WTC11 (cell line): Measurements from ENCODE around the gene AAGAB. TPM values are rescaled to one million over a fixed set of nuclear protein-coding genes. Genes with fewer than 3 reads are reported as not detected.

Experiments
- ATAC-seq: fragments of 200-7000 bp; cut with Tn5 transposase; 2 replicates; pipeline ENCODE4 v1.10.0; 2021; ENCODE audit warnings: mild to moderate bottlenecking, moderate library complexity
- CTCF ChIA-PET: fragments of 300-600 bp; sonication (Branson Sonifier 250); formaldehyde crosslinking; loops from one replicate; lab custom pipeline; 2021; ENCODE audit warnings: antibody characterized with exemption; lab: Charles Lee
- POLR2A ChIA-PET: fragments of 350-600 bp; sonication (Branson Sonifier 250); formaldehyde crosslinking; loops from one replicate; lab custom pipeline; 2021; ENCODE audit warnings: antibody characterized with exemption; lab: Charles Lee
- DNase-seq: peaks from one replicate; pipeline ENCODE4 v3.0.0; 2021; ENCODE audit warnings: low spot score
- H3K27ac Mint-ChIP-seq: 2 replicates; pipeline ENCODE4 v1.8.0; 2021; ENCODE audit warnings: mixed read lengths
- H3K27me3 Mint-ChIP-seq: 2 replicates; pipeline ENCODE4 v1.8.0; 2021; ENCODE audit warnings: low read depth, mild to moderate bottlenecking, moderate library complexity, mixed read lengths
- H3K36me3 Mint-ChIP-seq: 2 replicates; pipeline ENCODE4 v1.8.0; 2021; ENCODE audit warnings: mixed read lengths
- H3K4me1 Mint-ChIP-seq: 2 replicates; pipeline ENCODE4 v1.8.0; 2022; ENCODE audit warnings: mixed read lengths
- H3K4me3 Mint-ChIP-seq: 2 replicates; pipeline ENCODE4 v1.8.0; 2021; ENCODE audit warnings: mild to moderate bottlenecking, moderate library complexity, mixed read lengths
- H3K9me3 Mint-ChIP-seq: 2 replicates; pipeline ENCODE4 v1.8.0; 2021; ENCODE audit warnings: mixed read lengths
- ATF1 ChIP-seq: sonication (generic); formaldehyde crosslinking; IDR thresholded peaks from 2 replicates; pipeline ENCODE4 v1.8.1; 2023; ENCODE audit warnings: mild to moderate bottlenecking, moderate library complexity, missing genetic modification reagents
- CREB1 ChIP-seq: sonication (generic); formaldehyde crosslinking; IDR thresholded peaks from 2 replicates; pipeline ENCODE4 v1.8.0; 2023; ENCODE audit warnings: mild to moderate bottlenecking, missing genetic modification reagents
- E2F5 ChIP-seq: sonication (generic); formaldehyde crosslinking; IDR thresholded peaks from 2 replicates; pipeline ENCODE4 v1.8.1; 2022; ENCODE audit warnings: mild to moderate bottlenecking, moderate library complexity, missing genetic modification reagents
- ELF4 ChIP-seq: sonication (generic); formaldehyde crosslinking; IDR thresholded peaks from 2 replicates; pipeline ENCODE4 v1.8.1; 2022; ENCODE audit warnings: low read depth, mild to moderate bottlenecking, moderate library complexity, missing genetic modification reagents
- HMGA2 ChIP-seq: fragments of 250-450 bp; sonication (Bioruptor Pico); IDR thresholded peaks from 2 replicates; pipeline ENCODE4 v1.4.0; 2021; ENCODE audit warnings: mild to moderate bottlenecking, moderate library complexity
- HMGXB4 ChIP-seq: sonication (generic); formaldehyde crosslinking; IDR thresholded peaks from 2 replicates; pipeline ENCODE4 v1.8.1; 2023; ENCODE audit warnings: mild to moderate bottlenecking, moderate library complexity, missing genetic modification reagents
- MLX ChIP-seq: sonication (generic); formaldehyde crosslinking; IDR thresholded peaks from 2 replicates; pipeline ENCODE4 v1.8.1; 2023; ENCODE audit warnings: mild to moderate bottlenecking, missing genetic modification reagents, moderate library complexity
- NR1H2 ChIP-seq: sonication (generic); formaldehyde crosslinking; IDR thresholded peaks from 2 replicates; pipeline ENCODE4 v1.9.0; 2021; ENCODE audit warnings: mild to moderate bottlenecking, moderate library complexity, missing genetic modification reagents
- NR3C1 ChIP-seq: sonication (generic); formaldehyde crosslinking; conservative IDR thresholded peaks from 2 replicates; pipeline ENCODE4 v1.8.1; 2023; ENCODE audit warnings: low read depth, mild to moderate bottlenecking, missing genetic modification reagents
- PRRX2 ChIP-seq: fragments of 250-450 bp; sonication (Bioruptor Pico); IDR thresholded peaks from 2 replicates; pipeline ENCODE4 v1.8.0; 2021; ENCODE audit warnings: mild to moderate bottlenecking
- RELA ChIP-seq: sonication (generic); formaldehyde crosslinking; IDR thresholded peaks from 2 replicates; pipeline ENCODE4 v1.8.1; 2022; ENCODE audit warnings: missing genetic modification reagents, mild to moderate bottlenecking, borderline replicate concordance
- SMAD3 ChIP-seq: sonication (generic); formaldehyde crosslinking; IDR thresholded peaks from 2 replicates; pipeline ENCODE4 v1.8.0; 2022; ENCODE audit warnings: missing genetic modification reagents, mild to moderate bottlenecking, borderline replicate concordance
- SOX15 ChIP-seq: fragments of 250-450 bp; sonication (Bioruptor Pico); IDR thresholded peaks from 2 replicates; pipeline ENCODE4 v1.9.0; 2021; ENCODE audit warnings: mild to moderate bottlenecking
- SP1 ChIP-seq: sonication (generic); formaldehyde crosslinking; conservative IDR thresholded peaks from 2 replicates; pipeline ENCODE4 v1.8.1; 2022; ENCODE audit warnings: missing genetic modification reagents
- TCF7 ChIP-seq: sonication (generic); formaldehyde crosslinking; IDR thresholded peaks from 2 replicates; pipeline ENCODE4 v1.8.0; 2022; ENCODE audit warnings: mild to moderate bottlenecking, low read depth, missing genetic modification reagents, moderate library complexity
- USF2 ChIP-seq: sonication (generic); formaldehyde crosslinking; IDR thresholded peaks from 2 replicates; pipeline ENCODE4 v1.8.1; 2023; ENCODE audit warnings: mild to moderate bottlenecking, missing genetic modification reagents, moderate library complexity
- ZBTB43 ChIP-seq: sonication (generic); formaldehyde crosslinking; IDR thresholded peaks from 2 replicates; pipeline ENCODE4 v1.8.1; 2023; ENCODE audit warnings: mild to moderate bottlenecking, missing genetic modification reagents
- ZNF219 ChIP-seq: sonication (generic); formaldehyde crosslinking; IDR thresholded peaks from 2 replicates; pipeline ENCODE4 v1.8.0; 2023; ENCODE audit warnings: missing genetic modification reagents, mild to moderate bottlenecking, borderline replicate concordance
- ZNF263 ChIP-seq: sonication (generic); formaldehyde crosslinking; IDR thresholded peaks from 2 replicates; pipeline ENCODE4 v1.8.1; 2022; ENCODE audit warnings: low read depth, mild to moderate bottlenecking, moderate library complexity, missing genetic modification reagents
- ZNF423 ChIP-seq: fragments of 250-450 bp; sonication (Bioruptor Pico); IDR thresholded peaks from 2 replicates; pipeline ENCODE4 v2.1.2; 2022; ENCODE audit warnings: mild to moderate bottlenecking, moderate library complexity
- ZNF425 ChIP-seq: fragments of 250-450 bp; sonication (Bioruptor Pico); conservative IDR thresholded peaks from 2 replicates; pipeline ENCODE4 v1.9.0; 2021; ENCODE audit warnings: mild to moderate bottlenecking
- total RNA-seq: library from RNA; stranded (reverse); gene quantifications from 3 replicates; pipeline ENCODE4 v1.2.3, GENCODE V29; 2021
- TF ChIP-seq, protein P1 (sequence below): fragments of 250-450 bp; sonication (Bioruptor Pico); IDR thresholded peaks from 2 replicates; pipeline ENCODE4 v1.9.0; 2021; ENCODE audit warnings: mild to moderate bottlenecking
- TF ChIP-seq, protein P2 (sequence below): sonication (generic); formaldehyde crosslinking; IDR thresholded peaks from 2 replicates; pipeline ENCODE4 v1.8.0; 2022; ENCODE audit warnings: mild to moderate bottlenecking, missing genetic modification reagents

AAGAB gene
- total RNA-seq, 1 experiment from 2014 or later: 41.7 TPM

- TF ChIP-seq PRRX2 (CRISPR knock-in tag): no peak
- TF ChIP-seq ZNF263 (CRISPR knock-in tag): no peak
- no peak for TF ChIP-seq ZNF219 (CRISPR knock-in tag)
- no peak for TF ChIP-seq RELA (CRISPR knock-in tag)
These were observed 80.7 kb downstream of the AAGAB start (continued) for GRCh38 chr15:67173786-67174185.

DNA sequence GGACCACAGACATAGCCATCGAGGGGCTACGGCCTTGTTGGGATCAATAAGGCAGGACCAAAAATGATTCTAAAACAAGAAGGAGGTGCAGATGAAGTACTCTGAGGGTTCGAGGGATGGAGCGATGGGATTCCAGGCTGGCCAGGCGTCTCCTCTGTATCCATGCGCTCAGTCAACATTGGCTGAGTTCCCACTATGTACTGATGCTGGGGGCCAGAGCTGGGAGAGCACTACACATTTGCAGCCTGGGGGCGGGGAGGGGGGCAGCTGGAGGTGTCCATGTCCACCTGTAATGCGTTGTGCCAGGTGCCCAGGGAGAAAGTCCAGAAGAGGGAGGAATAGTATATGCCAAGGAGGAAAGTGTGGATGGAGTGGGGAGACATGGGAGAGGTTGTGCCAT, 81.5 kb downstream of the AAGAB start:
- POLR2A ChIA-PET: no interaction called here
- H3K27ac Mint-ChIP-seq: 0 out of 2 replicates have a peak overlapping the region, but pooled peaks have one; percentile 42
- no peaks in the 10 kb centered on the region for H3K27me3 Mint-ChIP-seq
- no peak overlapping the region for H3K4me3 Mint-ChIP-seq
- H3K36me3 Mint-ChIP-seq: peaks cover 14% of the 10 kb centered on the region
- no peaks in the 10 kb centered on the region for H3K9me3 Mint-ChIP-seq
- peaks cover 51% of the 10 kb centered on the region for H3K4me1 Mint-ChIP-seq
- CTCF ChIA-PET: no interaction called here
- DNase-seq (no peak), ATAC-seq (no peak)
- TF ChIP-seq ZNF423 (CRISPR knock-in tag) (no peak), USF2 (CRISPR knock-in tag) (no peak), MLX (no peak), RELA (CRISPR knock-in tag) (no peak), E2F5 (CRISPR knock-in tag) (no peak), HMGA2 (CRISPR knock-in tag) (no peak), NR1H2 (CRISPR knock-in tag) (no peak), ZBTB43 (CRISPR knock-in tag) (no peak), ELF4 (CRISPR knock-in tag) (no peak), CREB1 (CRISPR knock-in tag) (no peak), PRRX2 (CRISPR knock-in tag) (no peak), TCF7 (CRISPR knock-in tag) (no peak), HMGXB4 (CRISPR knock-in tag) (no peak)
- TF ChIP-seq, protein P1, sequence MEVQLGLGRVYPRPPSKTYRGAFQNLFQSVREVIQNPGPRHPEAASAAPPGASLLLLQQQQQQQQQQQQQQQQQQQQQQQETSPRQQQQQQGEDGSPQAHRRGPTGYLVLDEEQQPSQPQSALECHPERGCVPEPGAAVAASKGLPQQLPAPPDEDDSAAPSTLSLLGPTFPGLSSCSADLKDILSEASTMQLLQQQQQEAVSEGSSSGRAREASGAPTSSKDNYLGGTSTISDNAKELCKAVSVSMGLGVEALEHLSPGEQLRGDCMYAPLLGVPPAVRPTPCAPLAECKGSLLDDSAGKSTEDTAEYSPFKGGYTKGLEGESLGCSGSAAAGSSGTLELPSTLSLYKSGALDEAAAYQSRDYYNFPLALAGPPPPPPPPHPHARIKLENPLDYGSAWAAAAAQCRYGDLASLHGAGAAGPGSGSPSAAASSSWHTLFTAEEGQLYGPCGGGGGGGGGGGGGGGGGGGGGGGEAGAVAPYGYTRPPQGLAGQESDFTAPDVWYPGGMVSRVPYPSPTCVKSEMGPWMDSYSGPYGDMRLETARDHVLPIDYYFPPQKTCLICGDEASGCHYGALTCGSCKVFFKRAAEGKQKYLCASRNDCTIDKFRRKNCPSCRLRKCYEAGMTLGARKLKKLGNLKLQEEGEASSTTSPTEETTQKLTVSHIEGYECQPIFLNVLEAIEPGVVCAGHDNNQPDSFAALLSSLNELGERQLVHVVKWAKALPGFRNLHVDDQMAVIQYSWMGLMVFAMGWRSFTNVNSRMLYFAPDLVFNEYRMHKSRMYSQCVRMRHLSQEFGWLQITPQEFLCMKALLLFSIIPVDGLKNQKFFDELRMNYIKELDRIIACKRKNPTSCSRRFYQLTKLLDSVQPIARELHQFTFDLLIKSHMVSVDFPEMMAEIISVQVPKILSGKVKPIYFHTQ: no peak

- Mint-ChIP-seq H3K27me3 (no peaks in the 10 kb centered on the region), H3K9me3 (no peaks in the 10 kb centered on the region), H3K36me3 (peaks cover 16% of the 10 kb centered on the region), H3K27ac (no peak overlapping the region), H3K4me1 (peaks cover 57% of the 10 kb centered on the region), H3K4me3 (no peak overlapping the region)
- no peak for ATAC-seq
- ChIA-PET POLR2A (no interaction called here), CTCF (no interaction called here)
- DNase-seq: no peak
- TF ChIP-seq ATF1 (no peak), SMAD3 (CRISPR knock-in tag) (no peak), ZNF425 (CRISPR knock-in tag) (no peak), NR3C1 (CRISPR knock-in tag) (no peak), SP1 (CRISPR knock-in tag) (no peak), SOX15 (CRISPR knock-in tag) (no peak)
- TF ChIP-seq, protein P2, sequence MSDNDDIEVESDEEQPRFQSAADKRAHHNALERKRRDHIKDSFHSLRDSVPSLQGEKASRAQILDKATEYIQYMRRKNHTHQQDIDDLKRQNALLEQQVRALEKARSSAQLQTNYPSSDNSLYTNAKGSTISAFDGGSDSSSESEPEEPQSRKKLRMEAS (CRISPR knock-in tag): no peak
These were observed 82.3 kb downstream of the AAGAB start for GRCh38 chr15:67172172-67172571.
